Measurements from ENCODE around the gene VOPP1.

The VOPP1 gene

GRCh38 chr7:55532150-55532917 lies 40.0 kb downstream of the VOPP1 start:
- no peak for DNase-seq (ENCODE audit: low spot score)

GRCh38 chr7:55531536-55531935 lies 40.8 kb downstream of the VOPP1 start:
- DNase-seq (ENCODE audit: low spot score): no peak

GRCh38 chr7:55527307-55527706 lies 45.0 kb downstream of the VOPP1 start:
- DNase-seq (ENCODE audit: low spot score): no peak

- peak; percentile 89 for DNase-seq (ENCODE audit: low spot score)
These were observed 45.5 kb downstream of the VOPP1 start for GRCh38 chr7:55526770-55527169.

- DNase-seq (ENCODE audit: low spot score): peak; percentile 73
These were observed 46.0 kb downstream of the VOPP1 start for GRCh38 chr7:55526329-55526728.

- DNase-seq (ENCODE audit: low spot score): peak; percentile 42
These were observed 47.6 kb downstream of the VOPP1 start for GRCh38 chr7:55524558-55525310.

GRCh38 chr7:55523366-55523765 lies 48.9 kb downstream of the VOPP1 start:
- DNase-seq (ENCODE audit: low spot score): no peak

- no peak for DNase-seq (ENCODE audit: low spot score)
These were observed 50.1 kb downstream of the VOPP1 start for GRCh38 chr7:55521917-55522902.

- DNase-seq (ENCODE audit: low spot score): no peak
These were observed 50.8 kb downstream of the VOPP1 start for GRCh38 chr7:55521512-55521911.

- DNase-seq (ENCODE audit: low spot score): peak; percentile 64
These were observed 51.7 kb downstream of the VOPP1 start for GRCh38 chr7:55520426-55521140.

- DNase-seq (ENCODE audit: low spot score): no peak
These were observed 53.5 kb downstream of the VOPP1 start for GRCh38 chr7:55518836-55519235.

- no peak for DNase-seq (ENCODE audit: low spot score)
These were observed 54.2 kb downstream of the VOPP1 start for GRCh38 chr7:55517936-55518689.

- no peak for DNase-seq (ENCODE audit: low spot score)
These were observed 55.1 kb downstream of the VOPP1 start for GRCh38 chr7:55517191-55517633.

GRCh38 chr7:55516409-55516808 lies 55.9 kb downstream of the VOPP1 start:
- DNase-seq (ENCODE audit: low spot score): no peak

- DNase-seq (ENCODE audit: low spot score): no peak
These were observed 56.6 kb downstream of the VOPP1 start for GRCh38 chr7:55515569-55516279.

- DNase-seq (ENCODE audit: low spot score): no peak
These were observed 57.6 kb downstream of the VOPP1 start for GRCh38 chr7:55514546-55515265.

GRCh38 chr7:55513868-55514267 lies 58.4 kb downstream of the VOPP1 start:
- DNase-seq (ENCODE audit: low spot score): no peak

GRCh38 chr7:55512635-55513191 lies 59.6 kb downstream of the VOPP1 start:
- no peak for DNase-seq (ENCODE audit: low spot score)

GRCh38 chr7:55510621-55511020 lies 61.7 kb downstream of the VOPP1 start:
- DNase-seq (ENCODE audit: low spot score): no peak
